Upper lobe of left lung (tissue), 4 donors: Measurements from ENCODE around the gene ZNF83.

Experiments
- CTCF ChIP-seq, 6 experiments: fragments of 450-650 bp in 4 of 6; fragments of 200-600 bp in 2 of 6; sonication (generic) in 2 of 6; IDR thresholded peaks; one replicate each; pipeline ENCODE4 v1.5.1; 2016 to 2019; ENCODE audit warnings: antibody characterized with exemption in 6 of 6
- EP300 ChIP-seq, 4 donors: sonication (generic); formaldehyde crosslinking; IDR thresholded peaks; one replicate each; pipeline ENCODE4 v1.5.1; 2017; ENCODE audit warnings: antibody characterized with exemption in 4 of 4, control low read depth in 2 of 4
- POLR2A ChIP-seq, 4 donors: fragments of 450-650 bp; IDR thresholded peaks; one replicate each; pipeline ENCODE4 v1.5.1; 2016 to 2017; ENCODE audit warnings: antibody characterized with exemption in 4 of 4, mild to moderate bottlenecking in 2 of 4
- POLR2AphosphoS5 ChIP-seq, 2 donors: sonication (generic); formaldehyde crosslinking; IDR thresholded peaks; one replicate each; pipeline ENCODE4 v1.5.1; 2017; ENCODE audit warnings: antibody characterized with exemption in 2 of 2

- no peak for TF ChIP-seq CTCF (IDR thresholded peaks at IDR 0.05)
- TF ChIP-seq POLR2AphosphoS5 (IDR thresholded peaks at IDR 0.05), result no peak
- TF ChIP-seq POLR2A (IDR thresholded peaks at IDR 0.05), result no peak
- no peak for TF ChIP-seq EP300 (IDR thresholded peaks at IDR 0.05)
Observed at GRCh38 chr19:52603558-52604207, 34.5 kb downstream of the ZNF83 start.
